Renal cortex interstitium (tissue), 11 donors: ENCODE data around the gene IGSF9B. TPM values are rescaled to one million over a fixed set of nuclear protein-coding genes. Genes with fewer than 3 reads are reported as not detected.

Experiments
- DNase-seq, 11 donors: peaks; one replicate each; pipeline ENCODE4 v3.0.0-alpha.2; 2013; ENCODE audit warnings: low read depth in 9 of 11, low spot score in 4 of 11; ENCODE audit errors: extremely low read depth in 1 of 11
- polyA plus RNA-seq, 3 donors: library from polyadenylated mRNA; unstranded; fragments of 120-200 nt; gene quantifications; one replicate each; pipeline ENCODE4 v1.2.1, GENCODE V29; 2013; ENCODE audit not compliant: insufficient read length in 3 of 3

IGSF9B gene
- polyA plus RNA-seq, 3 donors, result 5.1 to 8.4 (median 8.2) TPM

DNA sequence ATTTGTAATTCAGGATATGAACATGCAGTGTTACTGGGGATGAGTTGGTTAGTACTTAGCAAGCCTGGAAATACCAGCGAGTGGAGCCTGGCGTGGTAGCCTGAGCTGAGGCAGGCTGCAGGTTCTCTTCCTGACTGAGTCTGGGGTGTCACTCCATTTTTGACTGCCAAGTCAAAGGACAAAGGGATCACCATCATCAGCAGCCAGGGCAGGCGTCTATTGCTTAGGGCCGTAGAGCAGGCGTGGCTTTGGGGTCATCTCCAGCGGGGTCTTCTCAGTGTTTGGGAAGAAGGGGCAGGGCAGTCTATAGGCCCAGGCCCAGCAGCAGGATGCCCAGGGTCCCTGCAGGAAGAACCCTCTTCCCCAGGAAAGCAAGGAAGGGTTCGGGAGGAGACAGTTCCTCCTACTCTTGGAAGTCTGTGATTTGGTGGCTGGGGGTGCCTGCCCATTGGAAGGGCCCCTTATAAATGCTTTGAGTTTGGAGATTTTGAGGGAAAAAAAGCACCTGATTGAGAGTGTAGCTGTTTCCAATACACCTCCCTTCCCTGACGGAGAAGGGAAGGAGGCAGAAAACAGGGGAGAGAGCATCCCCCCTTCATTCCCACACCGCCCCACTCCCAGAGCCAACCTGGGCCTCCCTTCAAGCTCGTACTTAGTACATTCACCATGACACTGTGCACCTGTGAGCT is 60.0 kb downstream of the IGSF9B start:
- no peak for DNase-seq

- DNase-seq, result no peak
Measured at GRCh38 chr11:133896028-133896427, 60.7 kb downstream of the IGSF9B start.

DNA sequence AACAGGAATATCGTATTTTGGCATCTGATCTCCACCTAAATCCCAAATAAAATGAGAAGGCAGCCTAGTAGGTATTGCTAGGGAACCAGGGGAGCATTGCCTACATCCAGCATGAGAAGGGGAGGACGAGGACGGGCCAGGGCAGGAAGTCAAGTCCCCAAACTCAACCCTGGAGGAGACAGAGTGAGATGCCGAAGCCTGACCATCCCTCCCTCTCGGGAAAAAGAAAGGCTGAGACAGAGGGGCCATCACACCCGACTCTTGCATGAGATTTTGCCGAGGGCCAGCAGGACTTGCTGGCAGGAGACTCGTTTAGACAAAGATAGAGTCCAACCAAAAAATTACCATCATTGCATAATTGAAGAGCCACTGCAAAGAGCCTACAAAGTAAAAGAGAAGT is 61.2 kb downstream of the IGSF9B start:
- no peak for DNase-seq

DNA sequence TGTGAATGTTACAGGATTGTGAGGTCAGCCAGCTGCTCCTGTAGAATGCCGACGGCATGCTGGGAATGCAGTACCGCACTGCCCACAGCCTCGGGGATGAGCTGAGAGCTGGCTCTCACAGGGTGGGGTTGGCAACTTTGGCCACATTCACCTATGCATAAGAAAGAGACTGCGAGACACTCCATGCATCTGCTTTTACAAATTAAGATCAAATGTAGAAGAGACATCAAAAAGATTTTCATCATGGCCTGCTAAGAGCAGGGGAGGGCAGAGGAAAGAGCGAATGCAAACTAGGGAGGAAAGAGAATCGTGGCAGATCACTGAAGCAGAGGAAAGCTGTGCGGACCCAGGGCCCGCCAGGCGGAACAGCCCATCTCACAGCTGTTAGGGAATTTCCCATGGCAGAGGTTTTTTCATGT is 61.7 kb downstream of the IGSF9B start:
- peak in 3 of 11 donors; percentile 17 to 25 (median 18) for DNase-seq

- no peak for DNase-seq
Measured at GRCh38 chr11:133893381-133893780, 63.4 kb downstream of the IGSF9B start.

- DNase-seq, result no peak
Measured at GRCh38 chr11:133892584-133893380, 64.0 kb downstream of the IGSF9B start.

- no peak for DNase-seq
Measured at GRCh38 chr11:133892126-133892525, 64.6 kb downstream of the IGSF9B start.

GRCh38 chr11:133889893-133890292 is 66.9 kb downstream of the IGSF9B start:
- no peak for DNase-seq

DNA sequence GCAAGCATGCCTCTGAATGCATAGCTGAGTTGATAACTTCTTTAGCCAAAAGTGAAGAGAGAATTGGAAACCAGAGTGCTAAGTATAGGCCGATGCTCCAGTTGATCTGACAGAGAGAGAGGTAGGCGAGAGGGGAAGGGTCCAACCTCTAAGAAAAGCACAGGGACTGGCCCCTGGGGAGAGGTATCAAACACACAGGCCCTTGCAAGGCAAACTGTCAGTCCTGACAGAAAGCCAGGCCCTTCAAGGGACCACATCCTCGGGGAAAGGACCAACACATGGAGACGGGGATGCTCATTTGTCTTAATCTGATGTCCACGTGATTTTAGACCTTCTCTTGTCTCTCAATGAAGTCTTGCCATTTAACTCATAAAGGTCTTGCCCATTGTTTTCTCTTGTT is 67.6 kb downstream of the IGSF9B start:
- DNase-seq, result no peak

- no peak for DNase-seq
Measured at GRCh38 chr11:133887692-133888332, 69.0 kb downstream of the IGSF9B start.

GRCh38 chr11:133886029-133886428 is 70.7 kb downstream of the IGSF9B start:
- no peak for DNase-seq

GRCh38 chr11:133872160-133872559 is 84.6 kb downstream of the IGSF9B start:
- no peak for DNase-seq

DNA sequence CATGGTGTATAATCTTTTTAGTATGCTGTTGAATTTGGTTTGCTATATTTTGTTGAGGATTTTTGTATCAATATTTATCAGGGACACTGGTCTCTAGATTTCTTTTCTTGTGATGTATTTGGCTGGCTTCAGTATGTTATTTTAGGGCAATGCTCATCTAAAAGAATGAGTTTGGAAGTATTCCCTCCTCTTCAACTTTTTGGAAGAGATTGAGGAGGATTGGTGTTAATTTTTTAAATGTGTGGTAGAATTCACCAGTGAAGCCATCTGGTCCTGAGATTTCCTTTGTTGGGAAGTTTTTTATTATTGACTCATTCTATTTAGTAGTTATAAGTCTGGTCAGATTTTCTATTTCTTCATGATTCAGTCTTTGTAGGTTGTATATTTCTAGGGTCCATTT is 89.3 kb downstream of the IGSF9B start:
- no peak for DNase-seq

GRCh38 chr11:133865466-133865865 is 91.3 kb downstream of the IGSF9B start:
- no peak for DNase-seq

GRCh38 chr11:133864756-133865155 is 92.0 kb downstream of the IGSF9B start:
- DNase-seq, result no peak

DNA sequence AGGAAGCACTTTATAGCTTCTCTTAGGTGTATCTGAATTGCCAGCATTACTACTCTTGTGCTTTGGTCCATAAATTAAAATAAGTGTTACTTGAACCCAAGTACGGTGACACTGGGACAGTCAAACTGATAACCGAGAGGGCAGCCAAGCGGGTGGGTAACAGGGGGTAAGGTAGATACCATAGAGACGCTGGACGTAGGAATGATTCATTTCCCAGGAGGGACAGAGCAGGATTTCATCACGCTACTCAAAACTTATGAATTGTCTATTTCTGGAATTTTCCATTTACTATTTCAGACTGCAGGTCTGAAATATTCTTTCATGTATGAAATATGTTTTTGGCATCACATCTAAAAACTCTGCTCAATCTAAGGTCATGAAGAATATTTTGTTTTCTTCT is 96.6 kb downstream of the IGSF9B start:
- no peak for DNase-seq
